Measurements from ENCODE around the gene KLHL18.

The KLHL18 gene

DNA sequence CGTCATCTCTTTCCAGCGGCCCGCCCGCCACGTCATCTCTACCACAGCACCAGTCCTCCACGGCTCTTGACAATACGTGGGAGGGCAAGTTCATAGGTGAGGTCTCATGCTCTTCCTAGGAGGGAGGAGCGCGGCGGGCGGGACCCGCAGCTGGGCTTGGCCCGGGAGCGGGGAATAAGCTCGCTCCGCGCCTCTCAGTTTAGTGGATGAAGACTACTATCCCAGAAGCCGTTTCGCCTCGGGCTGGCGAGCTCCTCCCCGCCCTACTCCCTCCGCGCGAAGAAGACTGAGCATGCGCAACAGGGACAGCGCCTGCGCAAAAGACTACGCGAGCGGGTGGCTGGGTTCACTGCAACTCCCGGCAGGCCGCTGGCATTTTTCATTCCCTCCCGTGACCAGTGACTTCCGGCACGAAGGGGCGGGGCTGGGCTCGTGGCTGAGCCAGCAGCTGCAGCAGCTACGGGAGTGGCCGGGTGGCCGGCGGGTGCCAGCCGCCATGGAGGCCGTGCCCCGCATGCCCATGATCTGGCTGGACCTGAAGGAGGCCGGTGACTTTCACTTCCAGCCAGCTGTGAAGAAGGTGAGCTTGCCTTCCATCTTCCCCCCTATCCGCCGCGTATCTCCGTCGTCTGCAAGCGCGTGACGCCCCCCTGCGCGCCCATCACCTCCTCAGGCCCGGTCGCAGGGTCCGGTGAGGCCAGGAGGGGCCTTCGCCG lies 98.0 kb downstream of the KLHL18 start, which contains the start of gene PTPN23:
Gene PTPN23, plus strand, starts transcription at position 421 of the 716 bp plus-strand sequence. Its CDS starts 76 bp downstream, at position 497.
- DNase-seq (ENCODE audit: low read depth in 1 of 2, low spot score in 1 of 2) = peak; percentile 85 to 98
- no peak for TF ChIP-seq JUND (IDR thresholded peaks at IDR 0.05; ENCODE audit: low read depth)
- in situ Hi-C loops (cut with HindIII; ENCODE audit: low pct_unique_long_range_greater_than_20kb, low sequenced_read_pairs) = no loop called here

DNA sequence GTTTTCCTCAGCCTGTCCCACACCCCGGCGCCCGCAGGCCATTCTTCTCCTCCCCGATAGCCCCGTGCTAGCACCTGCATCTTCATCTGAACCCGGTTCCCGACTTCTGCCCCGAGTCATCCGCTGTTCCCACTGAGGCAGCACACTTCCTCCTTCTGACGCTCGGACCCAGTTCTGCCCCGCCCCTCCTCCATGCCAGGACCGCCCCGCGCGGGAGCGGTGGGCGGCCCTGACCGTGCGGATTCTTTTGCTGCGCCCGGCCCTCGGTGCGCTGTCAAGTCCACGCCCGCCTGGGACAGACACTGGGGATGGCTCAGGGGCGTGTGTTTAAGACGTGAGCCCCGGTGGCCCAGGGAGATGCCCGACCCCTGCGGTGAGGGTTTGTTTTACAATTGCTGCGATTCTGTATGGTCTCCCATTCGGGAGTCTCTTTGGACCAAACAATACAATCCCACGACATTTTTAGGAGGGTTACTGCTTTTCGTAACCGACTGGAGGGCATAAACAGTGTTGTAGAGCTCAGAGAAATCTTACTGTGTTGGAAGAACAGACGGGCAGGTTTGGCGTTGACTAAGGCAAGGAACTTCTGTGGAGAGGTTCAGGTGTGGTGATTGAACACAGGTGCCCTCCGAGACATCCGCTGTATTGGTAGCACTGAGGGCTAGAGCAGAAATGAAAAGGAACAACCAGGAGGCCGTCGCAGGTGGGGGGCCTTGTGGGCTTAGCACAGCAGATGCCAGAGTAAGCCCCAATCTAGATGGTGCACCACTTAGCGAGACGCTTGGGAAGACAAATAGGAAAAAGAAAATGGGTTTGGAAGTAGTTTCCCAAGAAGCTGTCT lies 98.8 kb downstream of the KLHL18 start:
- peak; percentile 63 to 89 for DNase-seq (ENCODE audit: low read depth in 1 of 2, low spot score in 1 of 2)
- in situ Hi-C loops (cut with HindIII; ENCODE audit: low pct_unique_long_range_greater_than_20kb, low sequenced_read_pairs) = no loop called here
- TF ChIP-seq JUND (IDR thresholded peaks at IDR 0.05; ENCODE audit: low read depth) = no peak

DNA sequence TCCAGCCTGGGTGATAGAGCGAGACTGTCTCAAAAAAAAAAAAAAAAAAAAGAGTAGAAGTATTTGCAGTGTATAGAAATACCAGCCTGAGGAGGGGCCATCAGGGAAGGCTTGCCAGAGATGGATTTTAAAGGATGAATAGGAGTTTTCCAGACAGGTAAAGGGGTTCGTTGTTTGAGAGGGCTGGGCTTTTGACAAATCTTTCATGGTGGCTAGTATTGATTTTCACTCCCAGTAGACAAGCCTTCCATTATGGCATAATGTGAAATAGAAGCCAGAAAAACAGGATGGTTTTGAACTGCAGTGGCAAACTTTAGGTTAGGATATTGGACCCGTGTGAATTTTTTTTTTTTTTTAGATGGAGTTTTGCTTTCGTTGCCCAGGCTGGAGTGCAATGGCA lies 101.7 kb downstream of the KLHL18 start:
- TF ChIP-seq JUND (IDR thresholded peaks at IDR 0.05; ENCODE audit: low read depth) = no peak
- DNase-seq (ENCODE audit: low read depth in 1 of 2, low spot score in 1 of 2) = no peak
- in situ Hi-C loops (cut with HindIII; ENCODE audit: low pct_unique_long_range_greater_than_20kb, low sequenced_read_pairs) = no loop called here

DNA sequence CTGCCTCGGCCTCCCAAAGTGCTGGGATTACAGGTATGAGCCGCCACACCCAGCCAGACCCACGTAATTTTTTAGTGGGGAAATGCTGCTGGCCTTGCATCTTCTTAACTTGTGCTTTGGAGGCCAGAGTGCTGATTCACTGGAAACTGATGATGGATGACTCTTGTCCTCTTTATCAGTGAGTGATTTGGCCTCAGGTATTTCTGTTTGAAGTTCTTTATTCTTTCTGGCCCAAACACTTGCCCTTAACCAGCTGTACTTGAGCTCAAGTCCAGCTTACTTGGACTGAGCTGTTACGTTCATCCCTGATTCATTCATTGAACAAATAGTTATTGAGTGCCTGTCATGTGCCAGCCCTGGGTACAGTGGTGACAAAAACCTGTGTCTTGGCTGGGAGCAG lies 102.3 kb downstream of the KLHL18 start:
- TF ChIP-seq JUND (IDR thresholded peaks at IDR 0.05; ENCODE audit: low read depth) = no peak
- DNase-seq (ENCODE audit: low read depth in 1 of 2, low spot score in 1 of 2) = no peak
- in situ Hi-C loops (cut with HindIII; ENCODE audit: low pct_unique_long_range_greater_than_20kb, low sequenced_read_pairs) = no loop called here

DNA sequence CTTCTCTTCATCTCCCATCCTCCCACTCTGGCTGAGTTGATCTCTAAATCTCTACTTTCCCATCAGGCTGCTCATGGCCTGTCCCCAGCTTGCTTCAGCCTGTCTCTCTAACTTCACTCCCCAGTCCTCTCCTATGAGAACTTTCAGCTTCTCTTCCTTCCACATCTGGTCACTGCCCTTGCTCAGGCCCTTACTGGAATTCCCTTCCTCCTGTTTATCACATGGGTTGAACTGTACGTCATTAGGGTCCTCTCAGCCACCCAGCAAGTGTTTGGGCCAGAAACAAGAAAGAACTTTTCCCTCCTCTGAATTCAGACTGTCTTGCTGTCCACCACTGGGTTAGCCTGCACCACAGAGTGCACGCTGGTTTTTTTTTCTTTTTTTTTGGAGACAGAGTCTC lies 103.1 kb downstream of the KLHL18 start:
- TF ChIP-seq JUND (IDR thresholded peaks at IDR 0.05; ENCODE audit: low read depth) = no peak
- DNase-seq (ENCODE audit: low read depth in 1 of 2, low spot score in 1 of 2) = no peak
- in situ Hi-C loops (cut with HindIII; ENCODE audit: low pct_unique_long_range_greater_than_20kb, low sequenced_read_pairs) = no loop called here

DNA sequence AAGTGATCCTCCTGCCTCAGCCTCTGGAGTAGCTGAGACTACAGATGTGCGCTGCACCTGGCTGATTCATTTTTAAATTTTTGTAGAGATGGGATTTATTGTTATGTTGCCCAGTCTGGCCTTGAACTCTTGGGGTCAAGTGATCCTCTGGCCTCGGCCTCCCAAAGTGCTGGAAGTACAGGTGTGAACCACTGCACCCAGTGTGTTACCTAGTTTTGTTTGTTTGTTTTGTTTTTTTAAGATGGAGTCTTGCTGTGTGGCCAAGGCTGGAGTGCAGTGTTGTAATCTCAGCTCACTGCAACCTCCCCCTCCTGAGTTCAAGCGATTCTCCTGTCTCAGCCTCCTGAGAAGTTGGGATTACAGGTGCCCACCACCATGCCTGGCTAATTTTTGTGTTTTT lies 110.2 kb downstream of the KLHL18 start:
- DNase-seq (ENCODE audit: low read depth in 1 of 2, low spot score in 1 of 2) = no peak
- no peak for TF ChIP-seq JUND (IDR thresholded peaks at IDR 0.05; ENCODE audit: low read depth)
- in situ Hi-C loops (cut with HindIII; ENCODE audit: low pct_unique_long_range_greater_than_20kb, low sequenced_read_pairs) = no loop called here

DNA sequence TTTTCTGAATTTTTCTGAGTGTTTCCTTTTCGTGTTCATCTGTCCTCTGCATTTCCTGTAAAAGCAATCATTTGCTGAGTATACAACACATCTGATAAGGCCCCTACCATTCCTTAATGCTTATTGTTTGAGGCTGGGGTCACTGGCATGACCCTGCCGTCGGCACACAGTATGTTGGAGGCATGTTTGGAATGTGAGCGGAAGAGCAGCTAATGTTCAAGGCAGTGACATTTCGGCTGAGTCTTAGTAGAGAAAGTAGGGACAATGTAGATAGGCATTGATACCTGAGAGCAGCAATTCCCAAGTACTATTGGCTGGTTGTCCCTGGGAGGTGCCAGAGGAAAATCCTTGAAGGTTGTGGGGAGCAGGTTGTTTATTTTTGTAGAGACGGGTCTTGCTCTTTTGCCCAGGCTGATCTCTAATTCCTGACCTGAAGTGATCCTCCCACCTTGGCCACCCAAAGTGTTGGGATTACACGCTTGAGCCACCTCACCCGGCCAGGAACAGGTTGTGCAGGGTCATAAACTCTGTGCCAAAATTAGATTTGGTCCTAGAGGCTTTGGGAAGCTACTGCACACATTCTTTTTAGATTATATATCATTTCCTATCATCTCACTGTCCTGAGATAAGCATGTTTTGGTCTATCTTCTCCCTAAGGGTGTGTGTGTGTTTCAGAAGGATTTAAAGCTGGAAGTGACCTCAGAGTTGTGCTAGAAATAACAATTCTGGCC lies 111.6 kb downstream of the KLHL18 start:
- peak in 1 of 2 experiments; percentile 66 for DNase-seq (ENCODE audit: low read depth in 1 of 2, low spot score in 1 of 2)
- in situ Hi-C loops (cut with HindIII; ENCODE audit: low pct_unique_long_range_greater_than_20kb, low sequenced_read_pairs) = no loop called here
- TF ChIP-seq JUND (IDR thresholded peaks at IDR 0.05; ENCODE audit: low read depth) = no peak

DNA sequence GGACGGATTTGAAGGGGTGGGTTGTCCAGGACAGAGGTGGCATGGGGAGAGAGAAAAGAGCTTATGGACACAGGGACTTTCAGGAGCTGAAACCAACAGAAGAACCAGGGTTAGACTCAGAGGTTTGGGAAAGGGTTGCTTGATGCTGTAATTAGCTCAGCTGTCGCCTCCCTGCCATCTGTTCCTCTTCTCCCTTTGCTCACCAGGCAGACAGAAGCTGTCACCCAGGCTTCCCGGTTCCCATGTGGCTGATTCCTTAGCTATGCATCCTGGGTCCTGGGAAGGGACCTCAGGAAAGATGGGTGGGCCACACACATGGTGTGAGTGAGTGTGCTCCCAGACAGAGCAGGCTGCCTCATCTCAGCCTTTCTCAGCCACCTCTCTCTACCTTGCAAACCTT lies 112.1 kb downstream of the KLHL18 start:
- TF ChIP-seq JUND (IDR thresholded peaks at IDR 0.05; ENCODE audit: low read depth) = no peak
- in situ Hi-C loops (cut with HindIII; ENCODE audit: low pct_unique_long_range_greater_than_20kb, low sequenced_read_pairs) = no loop called here
- no peak for DNase-seq (ENCODE audit: low read depth in 1 of 2, low spot score in 1 of 2)

All from T47D (cell line).